ENCODE measurements around the gene KL.

Gene KL

DNA sequence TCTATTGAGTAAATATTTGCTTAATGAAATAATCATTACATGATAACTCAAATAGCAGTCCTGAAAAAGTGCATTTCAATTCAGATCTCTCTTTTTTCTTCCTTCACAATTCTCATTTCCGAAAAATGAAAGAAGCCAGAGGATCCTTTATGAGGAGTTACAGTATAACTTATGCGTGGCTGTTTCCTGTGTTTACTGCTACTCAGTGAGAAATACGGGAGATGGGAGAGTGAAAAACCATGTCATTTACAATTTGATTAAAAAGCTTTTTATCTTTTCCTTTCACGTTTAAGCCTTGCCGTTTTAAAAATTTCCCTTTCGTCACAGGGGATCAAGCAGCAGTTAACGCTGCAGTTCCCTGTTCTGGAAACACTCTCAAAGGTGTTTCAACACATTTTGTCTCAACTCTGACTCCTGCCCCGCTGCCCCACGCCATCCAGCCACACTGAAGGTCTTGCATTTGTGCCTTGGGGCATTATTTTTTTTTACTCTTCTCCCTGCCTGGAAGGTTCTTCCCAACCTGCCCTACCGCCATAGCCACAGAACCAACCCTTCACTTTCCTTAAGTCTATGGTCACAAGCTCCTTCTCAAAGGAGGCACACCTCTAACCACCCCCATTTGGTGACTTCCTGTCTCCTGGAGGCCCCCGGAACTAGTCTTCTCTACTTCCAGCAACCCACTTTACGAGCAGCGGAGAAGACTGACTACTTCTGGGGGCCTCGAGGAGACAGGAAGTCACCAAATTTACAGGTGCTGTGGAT lies 17.0 kb downstream of the KL start:
- no peak for DNase-seq (ENCODE audit: low read depth, low spot score)
- H3K27ac ChIP-seq: no peak overlapping the region

DNA sequence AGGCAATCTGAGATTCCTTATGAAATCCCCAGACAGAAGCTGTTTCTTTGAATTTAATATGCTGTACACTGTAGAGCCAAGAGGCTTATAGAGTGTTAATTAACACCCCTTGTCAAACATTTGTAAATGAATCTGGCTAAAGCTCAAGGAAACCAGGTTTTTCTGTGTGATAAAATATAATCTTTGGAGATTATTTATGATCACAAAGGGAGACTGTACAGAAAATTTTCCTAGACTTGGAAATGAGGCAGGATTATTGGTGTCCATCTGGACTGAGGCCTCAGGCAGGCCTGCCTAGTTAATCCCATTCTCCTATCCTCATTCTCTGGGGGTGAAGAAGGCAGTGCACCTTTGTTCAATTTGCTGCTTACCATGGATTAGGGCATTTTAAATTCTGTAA lies 17.8 kb downstream of the KL start:
- no peak for DNase-seq (ENCODE audit: low read depth, low spot score)
- no peak overlapping the region for H3K27ac ChIP-seq

DNA sequence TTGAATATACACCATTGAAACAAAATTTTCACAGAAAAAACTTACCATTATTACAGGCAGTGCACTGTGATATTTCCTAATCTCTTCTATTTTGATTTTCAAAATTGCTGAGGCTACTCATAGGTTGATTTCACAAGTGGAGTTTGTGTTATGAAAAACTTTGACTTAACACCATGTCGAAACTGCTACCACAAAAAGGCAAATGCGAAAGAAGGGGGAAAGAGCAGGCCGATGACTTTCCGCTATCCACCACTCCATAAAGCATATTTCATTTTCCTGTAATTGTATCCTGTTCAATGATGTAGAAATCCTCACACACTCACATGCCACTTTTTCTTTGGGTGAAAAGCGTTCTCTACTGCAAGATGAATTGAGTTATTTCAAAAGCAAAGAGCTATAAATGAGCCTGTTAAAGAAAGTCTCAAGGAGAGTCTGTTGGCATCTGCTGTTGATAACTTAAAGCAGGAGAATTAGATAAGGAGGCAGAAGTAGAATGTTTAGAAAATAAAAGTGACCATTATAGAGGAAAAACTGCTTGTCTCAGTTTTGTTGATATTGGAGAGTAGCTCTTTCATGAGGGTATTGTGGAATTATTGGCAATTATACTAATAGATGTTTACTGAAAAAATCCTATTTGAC lies 18.8 kb downstream of the KL start:
- DNase-seq (ENCODE audit: low read depth, low spot score): no peak
- no peak overlapping the region for H3K27ac ChIP-seq

DNA sequence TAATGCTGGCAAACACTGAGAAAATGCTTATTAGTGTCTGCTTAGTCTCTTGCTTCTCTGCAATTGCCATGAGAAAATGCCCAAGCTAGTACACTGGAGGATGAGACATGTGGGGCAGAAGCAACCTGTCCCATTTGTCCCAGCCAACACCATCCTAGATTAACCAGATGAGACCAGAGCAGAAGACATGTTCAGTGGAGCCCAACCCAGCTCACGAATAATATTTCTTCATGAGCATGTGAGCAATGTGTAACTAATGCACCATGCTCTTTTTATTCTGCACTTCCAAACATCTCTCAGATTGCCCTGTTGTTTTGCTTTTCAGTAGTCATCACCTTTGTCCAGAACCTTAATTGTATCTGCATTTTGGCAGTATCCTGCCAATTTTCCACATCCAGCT lies 21.4 kb downstream of the KL start:
- DNase-seq (ENCODE audit: low read depth, low spot score): no peak
- no peak overlapping the region for H3K27ac ChIP-seq

DNA sequence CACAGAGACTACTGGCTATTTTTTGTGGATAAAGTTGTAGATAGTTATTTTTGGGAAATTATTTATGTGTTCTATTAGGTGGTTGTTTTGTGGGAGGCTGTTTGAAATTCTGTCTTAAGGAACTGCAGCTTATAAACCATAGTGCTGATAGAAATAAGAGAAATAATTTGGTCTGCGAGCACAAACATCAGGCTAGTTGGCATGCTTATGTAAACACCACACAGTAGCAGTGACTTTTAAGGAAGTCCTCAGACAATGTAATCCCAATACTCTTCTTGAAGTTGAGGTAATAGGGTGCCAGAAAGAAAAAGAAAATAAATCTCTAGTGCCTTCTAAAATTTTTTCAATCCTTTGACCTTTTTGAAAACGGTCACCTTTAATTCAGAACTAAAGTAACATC lies 23.9 kb downstream of the KL start:
- DNase-seq (ENCODE audit: low read depth, low spot score): no peak
- no peak overlapping the region for H3K27ac ChIP-seq

DNA sequence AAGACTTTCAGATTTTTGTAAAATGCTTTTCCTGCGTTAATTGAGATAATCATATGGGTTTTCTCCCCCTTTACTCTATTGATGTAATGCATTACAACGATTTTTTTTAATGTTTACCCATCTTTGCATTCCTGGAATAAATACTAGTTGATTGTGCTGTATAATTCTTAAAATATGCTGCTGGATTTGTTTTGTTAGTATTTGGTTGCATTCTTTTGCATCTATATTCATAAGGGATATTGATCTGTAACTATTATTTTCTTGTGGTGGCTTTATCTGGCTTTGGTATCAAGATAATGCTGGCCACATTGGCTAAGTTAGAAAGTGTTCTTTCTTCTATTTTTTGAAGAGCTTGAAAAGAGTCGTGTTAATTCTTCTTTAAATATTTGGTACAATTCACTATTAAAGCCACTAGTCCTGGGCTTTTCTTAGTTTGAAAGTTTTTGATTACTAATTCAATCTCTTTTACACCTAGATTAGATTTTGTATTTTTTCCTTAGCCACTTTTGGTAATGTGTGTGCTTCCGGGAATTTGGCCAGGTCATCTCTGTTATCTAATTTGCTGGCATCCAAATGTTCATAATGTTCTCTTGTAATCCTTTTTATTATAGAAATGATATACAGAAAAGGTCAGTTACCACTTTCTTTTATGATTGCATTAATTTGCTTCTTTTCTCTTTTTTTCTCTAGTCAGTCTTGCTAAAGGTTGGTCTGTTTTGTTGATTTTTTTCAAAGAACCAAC lies 29.8 kb downstream of the KL start:
- no peak overlapping the region for H3K27ac ChIP-seq
- no peak for DNase-seq (ENCODE audit: low read depth, low spot score)

DNA sequence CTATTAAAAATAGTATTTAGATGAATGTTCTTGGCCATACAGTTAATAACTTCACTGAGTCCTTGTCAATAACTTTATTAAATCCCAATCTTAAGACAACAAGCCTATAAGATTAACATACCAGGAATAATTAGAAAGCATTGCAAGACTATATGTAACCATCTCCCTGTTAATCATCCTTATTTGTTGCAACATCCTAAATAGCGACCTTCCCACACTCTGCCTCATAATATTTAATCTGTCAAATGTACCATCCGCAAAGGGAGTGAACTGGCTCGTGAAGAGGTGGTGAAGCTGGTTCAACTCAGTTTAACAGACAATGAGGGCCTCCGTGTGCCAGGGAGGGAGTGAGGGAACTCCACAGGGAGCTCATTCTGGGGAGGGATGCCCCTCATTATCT lies 33.9 kb downstream of the KL start:
- no peak overlapping the region for H3K27ac ChIP-seq
- DNase-seq (ENCODE audit: low read depth, low spot score): no peak

DNA sequence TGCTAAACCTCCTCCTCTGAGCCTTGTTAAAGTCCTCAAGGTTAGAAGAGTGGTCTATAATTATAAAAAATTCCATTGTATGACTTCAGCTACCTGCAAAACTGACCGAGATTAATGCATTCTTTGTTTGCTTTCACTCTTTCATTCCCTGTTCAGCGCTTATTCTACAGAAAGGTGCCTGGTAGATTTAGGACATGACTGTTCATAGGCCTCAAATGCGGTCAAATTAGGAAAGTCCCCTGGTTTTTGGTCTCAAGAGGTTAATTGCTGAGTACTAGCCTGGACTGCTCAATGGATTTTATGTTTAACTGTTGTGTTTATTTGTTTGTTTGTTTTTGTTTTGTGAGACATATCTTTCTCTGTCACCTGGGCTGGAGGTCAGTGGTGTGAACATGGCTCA lies 35.4 kb downstream of the KL start:
- H3K27ac ChIP-seq: no peak overlapping the region
- no peak for DNase-seq (ENCODE audit: low read depth, low spot score)

DNA sequence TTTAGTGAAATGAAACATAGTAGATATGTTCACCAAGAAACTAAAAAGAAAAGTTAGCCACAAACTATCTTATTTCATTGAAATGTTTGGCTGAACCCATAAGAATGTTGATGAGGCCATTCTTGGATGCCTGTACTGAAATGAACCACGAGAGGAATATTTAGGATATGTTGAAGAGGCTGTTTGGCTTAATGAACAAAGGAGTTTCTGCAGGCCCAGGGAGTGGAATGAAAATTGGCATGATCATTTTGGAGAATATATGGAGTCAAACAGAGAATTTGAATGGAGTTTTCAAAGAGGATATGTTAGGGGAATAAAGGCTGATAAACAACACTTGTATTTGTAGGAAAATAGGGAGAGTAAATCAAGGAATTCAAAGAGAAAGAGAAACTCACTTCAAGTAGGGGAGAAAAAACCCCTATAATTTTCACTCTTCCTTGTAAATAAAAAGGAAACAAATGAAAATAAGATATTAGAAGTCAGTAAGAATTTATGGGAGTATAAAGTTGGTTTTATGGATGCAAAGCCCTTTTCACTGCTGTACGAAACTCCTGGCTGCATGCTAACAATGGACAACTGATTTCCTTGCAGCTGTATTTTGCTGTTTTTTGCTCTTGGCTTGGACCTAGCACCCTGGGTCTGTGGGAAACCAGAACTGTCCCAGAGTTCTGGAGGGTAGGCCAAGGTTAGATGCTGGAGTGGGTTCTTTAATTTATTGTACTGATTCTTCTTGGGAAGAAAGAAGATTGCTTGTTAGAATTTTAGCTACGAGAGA lies 36.5 kb downstream of the KL start:
- no peak for DNase-seq (ENCODE audit: low read depth, low spot score)
- H3K27ac ChIP-seq: no peak overlapping the region

DNA sequence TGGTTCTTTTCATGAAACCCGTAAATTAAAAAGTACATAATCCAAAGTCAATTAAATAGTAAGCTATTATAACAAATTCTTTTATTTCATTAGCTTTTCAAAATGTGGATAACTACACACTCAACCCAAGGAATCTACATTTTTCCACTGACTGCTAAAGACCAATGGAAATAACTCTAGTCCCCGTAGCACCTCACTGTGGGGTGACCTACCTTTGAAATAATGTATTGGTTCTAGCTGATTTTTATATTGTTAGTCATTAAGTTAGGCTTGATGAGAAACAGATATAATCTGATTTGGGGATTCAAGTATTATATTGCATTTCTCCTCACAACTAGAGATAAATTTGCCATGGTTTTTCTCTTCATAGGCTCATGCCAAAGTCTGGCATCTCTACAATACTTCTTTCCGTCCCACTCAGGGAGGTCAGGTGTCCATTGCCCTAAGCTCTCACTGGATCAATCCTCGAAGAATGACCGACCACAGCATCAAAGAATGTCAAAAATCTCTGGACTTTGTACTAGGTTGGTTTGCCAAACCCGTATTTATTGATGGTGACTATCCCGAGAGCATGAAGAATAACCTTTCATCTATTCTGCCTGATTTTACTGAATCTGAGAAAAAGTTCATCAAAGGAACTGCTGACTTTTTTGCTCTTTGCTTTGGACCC lies 37.3 kb downstream of the KL start:
- no peak overlapping the region for H3K27ac ChIP-seq
- no peak for DNase-seq (ENCODE audit: low read depth, low spot score)

DNA sequence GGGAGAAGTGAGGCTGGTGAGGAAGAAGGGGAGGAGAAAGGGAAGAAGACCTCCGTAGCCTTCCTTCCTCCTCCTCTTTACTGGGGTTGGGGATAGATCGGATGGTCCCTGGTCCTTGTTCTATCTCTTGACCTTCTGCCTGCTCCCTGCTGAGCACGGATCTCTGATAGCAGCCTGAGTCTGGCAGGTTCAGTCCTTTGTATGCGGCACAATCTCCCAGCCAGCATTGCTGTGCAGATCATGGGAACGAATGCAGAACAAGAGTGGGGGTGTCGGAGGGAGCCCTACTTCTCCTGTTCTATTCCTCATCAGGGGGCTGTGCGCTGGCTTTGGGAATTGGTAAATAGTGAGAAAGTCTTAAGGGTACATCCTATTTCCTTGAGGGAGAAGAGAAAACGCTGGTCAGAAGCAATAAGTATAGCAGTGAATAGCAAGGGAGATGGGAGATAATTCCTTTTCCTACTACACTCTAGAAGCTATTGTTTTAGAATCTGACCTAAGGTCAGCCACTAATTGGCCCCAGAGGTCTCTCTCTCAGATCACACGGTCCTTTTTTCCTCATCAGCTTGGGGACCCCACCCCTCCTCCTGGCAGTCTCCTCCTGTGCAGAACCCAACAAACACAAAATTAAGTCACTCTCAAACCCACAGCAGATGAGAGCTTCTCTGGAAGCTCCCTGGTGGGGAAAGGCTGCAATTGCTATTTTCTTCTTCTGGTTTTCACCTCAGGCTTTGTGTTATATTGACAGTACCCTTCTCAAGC lies 41.0 kb downstream of the KL start:
- H3K27ac ChIP-seq: no peak overlapping the region
- no peak for DNase-seq (ENCODE audit: low read depth, low spot score)

DNA sequence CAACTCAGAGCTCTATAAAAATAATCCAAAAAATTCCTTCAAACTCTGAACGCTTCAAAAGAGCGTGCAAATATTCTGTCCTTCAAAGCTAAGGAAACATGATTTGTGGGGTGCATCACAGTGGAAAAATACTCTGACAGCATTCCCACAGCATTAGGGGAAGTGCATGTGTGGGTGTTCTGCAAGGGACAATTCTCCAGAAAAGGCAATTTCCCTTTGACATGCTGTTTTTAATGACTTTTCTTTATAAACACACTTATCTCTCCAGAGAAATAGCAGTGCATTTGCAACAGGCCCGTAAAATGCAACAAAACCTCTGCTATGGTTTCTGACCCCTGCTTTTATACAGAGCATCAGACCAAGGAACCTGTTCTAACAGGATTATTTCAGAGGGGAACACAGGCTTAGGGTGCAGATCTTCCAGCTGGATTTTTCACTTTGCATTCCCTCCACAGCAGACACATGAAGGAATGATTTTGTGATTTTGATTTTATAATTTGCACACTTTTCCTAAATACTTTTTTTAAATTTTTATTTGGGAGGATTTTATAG lies 42.6 kb downstream of the KL start:
- no peak for DNase-seq (ENCODE audit: low read depth, low spot score)
- no peak overlapping the region for H3K27ac ChIP-seq

DNA sequence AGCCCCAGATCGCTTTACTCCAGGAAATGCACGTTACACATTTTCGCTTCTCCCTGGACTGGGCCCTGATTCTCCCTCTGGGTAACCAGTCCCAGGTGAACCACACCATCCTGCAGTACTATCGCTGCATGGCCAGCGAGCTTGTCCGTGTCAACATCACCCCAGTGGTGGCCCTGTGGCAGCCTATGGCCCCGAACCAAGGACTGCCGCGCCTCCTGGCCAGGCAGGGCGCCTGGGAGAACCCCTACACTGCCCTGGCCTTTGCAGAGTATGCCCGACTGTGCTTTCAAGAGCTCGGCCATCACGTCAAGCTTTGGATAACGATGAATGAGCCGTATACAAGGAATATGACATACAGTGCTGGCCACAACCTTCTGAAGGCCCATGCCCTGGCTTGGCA lies 44.6 kb downstream of the KL start:
- H3K27ac ChIP-seq: no peak overlapping the region
- no peak for DNase-seq (ENCODE audit: low read depth, low spot score)

DNA sequence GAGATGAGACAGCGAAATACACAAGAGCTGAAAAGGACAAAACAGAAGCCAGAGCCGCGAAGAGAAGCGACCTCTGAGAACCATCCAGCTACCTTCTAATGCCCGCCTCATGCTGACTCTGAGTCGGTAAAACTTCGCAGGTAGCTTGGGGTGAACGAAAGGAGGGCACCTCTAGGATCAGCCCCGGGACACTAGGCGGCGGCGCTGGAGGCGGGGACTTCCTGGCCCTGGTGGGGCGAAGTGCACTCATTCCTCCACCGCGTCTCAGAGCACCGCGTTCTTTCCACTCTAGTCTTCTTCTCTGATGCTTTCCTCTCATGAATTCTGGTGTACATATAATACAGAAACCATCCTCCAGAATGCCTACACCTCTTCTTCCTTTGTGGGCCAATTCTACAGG lies 50.1 kb downstream of the KL start:
- no peak for DNase-seq (ENCODE audit: low read depth, low spot score)
- no peak overlapping the region for H3K27ac ChIP-seq

DNA sequence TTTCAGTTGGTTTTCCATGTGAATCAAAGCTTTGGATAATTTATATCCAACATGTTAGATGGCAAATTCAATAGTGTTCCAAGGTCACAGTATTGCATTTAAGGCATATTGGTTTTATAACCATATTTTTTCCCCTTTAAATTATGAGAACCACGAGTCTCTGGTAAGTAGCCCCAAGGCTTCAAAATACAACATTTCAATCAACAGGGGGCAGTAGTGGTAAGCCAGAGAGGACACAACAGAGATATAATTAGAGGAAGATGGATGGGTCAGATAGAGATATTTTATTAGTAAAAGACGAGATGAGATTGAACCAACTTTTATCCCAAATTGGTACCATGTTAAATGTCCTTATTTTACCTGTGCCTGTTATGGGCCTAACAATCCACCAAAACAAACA lies 53.1 kb downstream of the KL start:
- no peak overlapping the region for H3K27ac ChIP-seq
- DNase-seq (ENCODE audit: low read depth, low spot score): no peak

DNA sequence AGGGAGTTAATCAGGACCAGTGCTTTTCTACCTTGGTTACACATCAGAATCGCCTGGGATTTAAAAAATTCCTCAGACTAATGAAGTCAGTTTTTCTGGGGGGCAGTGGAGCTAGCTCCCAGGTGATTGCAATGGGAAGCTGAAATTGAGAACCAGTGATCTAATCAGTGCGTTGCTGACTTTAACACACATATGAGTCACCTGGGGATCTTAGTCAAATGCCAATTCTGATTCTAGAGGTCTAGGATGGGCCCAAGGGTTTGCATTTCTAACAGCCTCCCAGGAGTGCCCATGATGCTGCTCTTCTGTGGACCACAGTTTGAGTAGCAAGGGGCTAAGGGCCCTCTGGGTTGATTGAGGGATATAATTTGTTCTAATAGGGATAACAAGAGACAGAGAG lies 54.5 kb downstream of the KL start:
- no peak overlapping the region for H3K27ac ChIP-seq
- no peak for DNase-seq (ENCODE audit: low read depth, low spot score)

DNA sequence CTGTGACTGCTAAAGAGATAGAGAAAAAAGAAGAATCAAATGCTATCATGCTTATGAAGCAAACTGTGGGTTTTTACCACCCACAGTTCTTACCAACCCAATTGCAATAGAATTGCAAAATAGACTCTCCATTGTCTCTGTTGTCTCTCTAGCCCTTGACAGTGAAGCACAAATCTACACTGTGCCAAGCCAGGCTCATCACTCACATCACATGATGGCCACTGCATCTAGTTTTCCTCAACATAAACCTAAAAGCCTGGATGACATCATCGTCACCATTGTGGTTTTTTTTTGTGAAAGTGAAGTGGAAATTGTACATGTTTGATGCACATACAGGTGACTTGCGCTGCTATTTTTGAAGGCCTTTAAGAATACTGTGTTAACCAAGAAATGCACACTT lies 56.1 kb downstream of the KL start:
- H3K27ac ChIP-seq: no peak overlapping the region
- DNase-seq (ENCODE audit: low read depth, low spot score): no peak

DNA sequence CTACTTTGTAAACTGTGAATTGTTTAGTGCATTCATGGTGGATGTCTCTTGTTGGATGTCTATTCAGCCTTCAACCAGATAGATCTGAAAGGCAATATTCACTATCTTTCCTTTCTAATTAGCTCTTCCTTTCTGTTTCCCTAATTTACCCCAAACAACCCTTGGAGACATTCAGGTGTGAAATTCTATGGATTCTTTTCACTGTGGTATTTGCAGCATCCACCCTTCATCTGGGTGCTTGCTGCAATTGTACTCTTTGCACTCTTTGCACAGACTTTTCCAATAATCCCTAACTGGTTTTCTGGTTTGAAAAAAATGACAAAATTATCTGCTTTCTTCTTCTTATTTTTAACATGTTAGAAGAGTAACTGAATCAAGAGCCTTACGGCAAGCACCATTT lies 56.5 kb downstream of the KL start:
- DNase-seq (ENCODE audit: low read depth, low spot score): no peak
- no peak overlapping the region for H3K27ac ChIP-seq

DNA sequence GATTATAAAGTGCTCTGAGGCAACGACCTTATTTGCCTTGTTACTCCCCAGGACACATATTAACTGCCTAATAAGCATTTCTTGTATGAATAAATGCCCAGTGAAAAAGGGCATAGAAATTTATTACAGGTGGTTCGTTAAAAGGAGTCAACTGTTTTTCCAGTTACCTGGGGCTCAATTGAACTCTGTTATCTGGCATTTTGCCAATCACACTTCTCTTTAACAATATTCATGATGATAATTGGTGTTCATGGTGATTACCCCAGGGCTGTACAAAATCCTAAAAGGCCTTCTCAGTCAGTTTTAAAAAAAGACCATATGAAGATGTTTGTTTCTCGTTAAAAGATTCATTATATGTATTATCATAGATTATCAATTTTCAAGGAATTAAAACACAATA lies 57.1 kb downstream of the KL start:
- DNase-seq (ENCODE audit: low read depth, low spot score): no peak
- no peak overlapping the region for H3K27ac ChIP-seq
